ENCODE data around the gene IGSF21. TPM values are rescaled to one million over a fixed set of nuclear protein-coding genes. Genes with fewer than 3 reads are reported as not detected.

The IGSF21 gene
- not detected in 2 replicates for total RNA-seq (2012; rRNA removed)

GRCh38 chr1:18107369-18108298 is at the start of gene IGSF21:
IGSF21 (plus strand) TSS chr1:18107798; CDS start chr1:18108129, 331 bp downstream.
- Histone ChIP-seq H3K4me3 (ENCODE audit: low read length) (no peak within 1 kb of the TSS), H3K4me2 (ENCODE audit: low read length) (no peak within 1 kb of the TSS), H3K9ac (ENCODE audit: low read depth, low read length) (no peak within 1 kb of the TSS), H3K4me1 (ENCODE audit: control insufficient read depth, insufficient read depth, low read length) (no peaks in the 10 kb centered on the region), H3K36me3 (ENCODE audit: insufficient read depth, low read length) (no peaks in the 10 kb centered on the region), H3K27me3 (ENCODE audit: control insufficient read depth, insufficient read depth, low read length) (peaks cover 43% of the 10 kb centered on the region), H3K9me3 (replicated peaks; ENCODE audit: low read length) (no peaks in the 10 kb centered on the region)

DNA sequence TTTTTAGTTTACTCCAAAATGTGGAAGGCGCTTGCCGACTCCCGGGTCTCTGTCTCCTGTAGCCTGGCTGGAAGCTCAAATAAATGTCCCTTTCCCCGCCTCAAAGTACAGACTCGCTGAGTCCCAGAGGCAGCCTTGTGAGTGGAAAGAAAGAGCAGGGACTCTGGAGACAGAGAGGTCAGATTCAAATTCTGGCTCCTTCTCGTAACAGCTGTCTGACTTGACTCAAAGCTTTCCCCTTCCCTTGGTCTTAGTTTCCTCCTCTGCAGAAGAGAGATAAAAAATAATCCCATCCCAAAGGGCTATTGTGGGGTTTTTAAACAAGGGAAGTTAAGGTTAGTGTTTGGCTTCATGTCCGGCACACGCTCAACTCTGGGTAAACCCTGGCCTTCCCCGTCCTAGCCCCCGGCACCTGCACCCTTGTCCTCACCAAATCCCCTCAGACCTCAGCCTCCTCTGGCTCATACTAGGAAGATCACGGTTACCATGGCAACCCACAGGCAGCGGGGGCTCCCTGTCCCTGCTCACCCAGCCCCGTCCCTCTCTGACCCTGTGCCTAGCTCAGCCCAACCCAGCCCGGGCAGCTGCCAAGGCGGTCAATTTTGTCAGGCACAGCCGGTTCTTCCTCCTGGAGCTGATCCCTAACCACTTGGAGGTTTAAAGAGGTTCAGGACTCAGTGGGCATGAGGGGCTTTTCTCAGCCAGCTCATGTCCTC is 49.2 kb upstream of the IGSF21 start:
- Histone ChIP-seq H3K9ac (ENCODE audit: low read depth, low read length) (no peak overlapping the region), H3K4me3 (ENCODE audit: low read length) (no peak overlapping the region), H3K9me3 (replicated peaks; ENCODE audit: low read length) (no peaks in the 10 kb centered on the region), H3K4me2 (ENCODE audit: low read length) (no peak overlapping the region), H3K4me1 (ENCODE audit: control insufficient read depth, insufficient read depth, low read length) (no peaks in the 10 kb centered on the region), H3K36me3 (ENCODE audit: insufficient read depth, low read length) (no peaks in the 10 kb centered on the region), H3K27me3 (ENCODE audit: control insufficient read depth, insufficient read depth, low read length) (no peaks in the 10 kb centered on the region)

DNA sequence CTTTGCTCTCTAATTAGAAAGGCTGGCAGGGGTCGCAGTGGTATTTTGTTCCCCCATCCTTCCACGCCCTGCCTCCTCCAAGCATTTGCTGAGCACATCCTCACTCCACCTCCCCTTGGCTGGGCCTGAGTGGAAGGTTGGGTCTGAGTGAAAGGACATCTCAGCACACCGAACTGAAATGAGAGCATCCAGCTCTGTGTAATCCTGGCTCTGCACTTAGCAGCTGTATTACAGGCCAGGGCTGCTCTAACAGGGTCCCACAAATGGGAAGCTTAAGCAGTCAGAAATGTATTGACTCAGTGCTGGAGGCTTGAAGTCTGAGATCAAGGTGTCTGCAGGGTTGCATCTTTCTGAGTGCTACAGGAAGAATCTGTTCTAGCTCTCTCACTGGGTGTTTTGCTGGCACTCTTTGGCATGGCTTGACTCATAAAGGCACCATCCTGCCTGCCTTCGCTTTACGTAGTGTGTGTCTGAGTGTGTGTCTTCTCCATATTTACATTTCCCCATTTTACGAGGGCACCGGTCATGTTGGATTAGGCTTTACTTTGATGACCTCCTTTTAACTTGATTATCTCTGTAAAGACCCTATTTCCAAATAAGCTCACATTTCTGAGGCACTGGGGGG is 48.5 kb upstream of the IGSF21 start:
- Histone ChIP-seq H3K4me2 (ENCODE audit: low read length) (no peak overlapping the region), H3K9ac (ENCODE audit: low read depth, low read length) (no peak overlapping the region), H3K27me3 (ENCODE audit: control insufficient read depth, insufficient read depth, low read length) (no peaks in the 10 kb centered on the region), H3K9me3 (replicated peaks; ENCODE audit: low read length) (no peaks in the 10 kb centered on the region), H3K36me3 (ENCODE audit: insufficient read depth, low read length) (no peaks in the 10 kb centered on the region), H3K4me1 (ENCODE audit: control insufficient read depth, insufficient read depth, low read length) (no peaks in the 10 kb centered on the region), H3K4me3 (ENCODE audit: low read length) (no peak overlapping the region)

DNA sequence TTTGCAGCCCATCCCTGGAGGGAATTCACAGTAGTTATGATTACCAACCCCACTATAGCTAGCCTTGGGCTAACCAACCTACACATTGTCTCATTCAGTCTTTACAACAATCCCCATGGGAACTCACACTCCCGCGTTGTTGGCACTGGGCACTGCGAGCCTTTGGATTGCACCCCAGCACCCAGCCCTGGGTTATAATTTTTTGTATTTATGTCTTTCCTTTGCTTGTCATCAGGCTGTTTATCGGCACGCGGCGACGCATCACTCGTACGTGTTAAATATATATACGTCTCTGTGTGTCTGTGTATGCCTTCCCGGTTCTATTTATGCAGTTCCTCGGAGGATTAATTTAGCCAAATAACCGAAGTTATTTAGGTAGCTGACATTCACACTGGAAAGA is 47.2 kb upstream of the IGSF21 start:
- H3K27me3 ChIP-seq (ENCODE audit: control insufficient read depth, insufficient read depth, low read length): no peaks in the 10 kb centered on the region
- H3K9ac ChIP-seq (ENCODE audit: low read depth, low read length): no peak overlapping the region
- H3K4me3 ChIP-seq (ENCODE audit: low read length): no peak overlapping the region
- H3K4me1 ChIP-seq (ENCODE audit: control insufficient read depth, insufficient read depth, low read length): no peaks in the 10 kb centered on the region
- H3K4me2 ChIP-seq (ENCODE audit: low read length): no peak overlapping the region
- H3K36me3 ChIP-seq (ENCODE audit: insufficient read depth, low read length): no peaks in the 10 kb centered on the region
- no peaks in the 10 kb centered on the region for H3K9me3 ChIP-seq (replicated peaks; ENCODE audit: low read length)

GRCh38 chr1:18062185-18062584 is 45.4 kb upstream of the IGSF21 start:
- Histone ChIP-seq H3K27me3 (ENCODE audit: control insufficient read depth, insufficient read depth, low read length) (no peaks in the 10 kb centered on the region), H3K9ac (ENCODE audit: low read depth, low read length) (no peak overlapping the region), H3K9me3 (replicated peaks; ENCODE audit: low read length) (peaks cover 10% of the 10 kb centered on the region), H3K4me3 (ENCODE audit: low read length) (no peak overlapping the region), H3K36me3 (ENCODE audit: insufficient read depth, low read length) (no peaks in the 10 kb centered on the region), H3K4me2 (ENCODE audit: low read length) (no peak overlapping the region), H3K4me1 (ENCODE audit: control insufficient read depth, insufficient read depth, low read length) (no peaks in the 10 kb centered on the region)

DNA sequence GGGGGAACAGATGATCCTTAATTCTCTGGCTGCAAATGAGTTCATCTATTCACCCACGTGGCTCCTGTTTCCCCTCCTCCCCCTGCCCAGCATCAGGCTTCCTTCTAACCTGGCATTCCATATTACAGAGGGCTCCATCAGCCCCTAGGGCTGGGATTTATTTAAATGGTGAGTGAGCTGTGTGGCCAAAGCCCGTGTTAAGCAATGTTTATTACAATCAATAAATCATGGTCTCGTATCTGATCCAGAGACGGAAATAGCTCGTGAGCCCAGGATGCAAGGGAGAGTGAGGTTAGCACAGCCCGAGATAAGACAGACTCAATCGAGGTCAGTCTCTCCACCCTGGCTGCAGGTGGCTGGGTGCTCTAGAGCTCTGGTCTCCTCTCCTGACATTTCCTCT is 43.1 kb upstream of the IGSF21 start:
- no peak overlapping the region for H3K4me2 ChIP-seq (ENCODE audit: low read length)
- no peaks in the 10 kb centered on the region for H3K27me3 ChIP-seq (ENCODE audit: control insufficient read depth, insufficient read depth, low read length)
- H3K4me3 ChIP-seq (ENCODE audit: low read length): no peak overlapping the region
- no peak overlapping the region for H3K9ac ChIP-seq (ENCODE audit: low read depth, low read length)
- no peaks in the 10 kb centered on the region for H3K4me1 ChIP-seq (ENCODE audit: control insufficient read depth, insufficient read depth, low read length)
- H3K36me3 ChIP-seq (ENCODE audit: insufficient read depth, low read length): no peaks in the 10 kb centered on the region
- peaks cover 21% of the 10 kb centered on the region for H3K9me3 ChIP-seq (replicated peaks; ENCODE audit: low read length)

DNA sequence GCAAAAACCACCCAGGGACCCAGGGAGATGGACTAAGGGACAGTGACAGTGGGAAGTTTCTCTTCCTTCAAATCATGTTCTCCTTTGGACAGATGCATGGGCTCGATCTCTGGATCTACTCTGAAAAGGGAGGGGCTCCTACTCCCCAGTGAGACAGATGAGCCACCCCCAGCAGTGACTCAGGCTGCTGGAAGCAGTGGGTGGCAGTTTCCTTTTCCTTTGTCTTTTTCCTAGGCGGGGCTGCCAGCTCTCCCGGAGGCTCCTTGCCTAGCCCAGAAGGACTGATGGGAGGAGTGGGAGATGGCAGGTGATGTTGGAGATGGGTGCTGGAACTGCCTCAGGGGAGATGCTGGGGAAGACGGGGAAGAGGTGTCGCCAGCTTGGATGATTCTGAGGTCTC is 41.0 kb upstream of the IGSF21 start:
- H3K36me3 ChIP-seq (ENCODE audit: insufficient read depth, low read length): no peaks in the 10 kb centered on the region
- H3K4me2 ChIP-seq (ENCODE audit: low read length): no peak overlapping the region
- H3K27me3 ChIP-seq (ENCODE audit: control insufficient read depth, insufficient read depth, low read length): no peaks in the 10 kb centered on the region
- H3K4me3 ChIP-seq (ENCODE audit: low read length): no peak overlapping the region
- H3K4me1 ChIP-seq (ENCODE audit: control insufficient read depth, insufficient read depth, low read length): no peaks in the 10 kb centered on the region
- no peak overlapping the region for H3K9ac ChIP-seq (ENCODE audit: low read depth, low read length)
- H3K9me3 ChIP-seq (replicated peaks; ENCODE audit: low read length): peaks cover 21% of the 10 kb centered on the region

- H3K4me3 ChIP-seq (ENCODE audit: low read length): no peak overlapping the region
- H3K36me3 ChIP-seq (ENCODE audit: insufficient read depth, low read length): no peaks in the 10 kb centered on the region
- no peaks in the 10 kb centered on the region for H3K27me3 ChIP-seq (ENCODE audit: control insufficient read depth, insufficient read depth, low read length)
- no peak overlapping the region for H3K9ac ChIP-seq (ENCODE audit: low read depth, low read length)
- H3K9me3 ChIP-seq (replicated peaks; ENCODE audit: low read length): peaks cover 25% of the 10 kb centered on the region
- H3K4me2 ChIP-seq (ENCODE audit: low read length): no peak overlapping the region
- H3K4me1 ChIP-seq (ENCODE audit: control insufficient read depth, insufficient read depth, low read length): no peaks in the 10 kb centered on the region
Observed at GRCh38 chr1:18069903-18070302, 37.7 kb upstream of the IGSF21 start.

- H3K27me3 ChIP-seq (ENCODE audit: control insufficient read depth, insufficient read depth, low read length): no peaks in the 10 kb centered on the region
- H3K4me1 ChIP-seq (ENCODE audit: control insufficient read depth, insufficient read depth, low read length): no peaks in the 10 kb centered on the region
- H3K9me3 ChIP-seq (replicated peaks; ENCODE audit: low read length): peaks cover 14% of the 10 kb centered on the region
- H3K9ac ChIP-seq (ENCODE audit: low read depth, low read length): no peak overlapping the region
- H3K4me3 ChIP-seq (ENCODE audit: low read length): no peak overlapping the region
- no peaks in the 10 kb centered on the region for H3K36me3 ChIP-seq (ENCODE audit: insufficient read depth, low read length)
- no peak overlapping the region for H3K4me2 ChIP-seq (ENCODE audit: low read length)
Observed at GRCh38 chr1:18072066-18072465, 35.5 kb upstream of the IGSF21 start.

DNA sequence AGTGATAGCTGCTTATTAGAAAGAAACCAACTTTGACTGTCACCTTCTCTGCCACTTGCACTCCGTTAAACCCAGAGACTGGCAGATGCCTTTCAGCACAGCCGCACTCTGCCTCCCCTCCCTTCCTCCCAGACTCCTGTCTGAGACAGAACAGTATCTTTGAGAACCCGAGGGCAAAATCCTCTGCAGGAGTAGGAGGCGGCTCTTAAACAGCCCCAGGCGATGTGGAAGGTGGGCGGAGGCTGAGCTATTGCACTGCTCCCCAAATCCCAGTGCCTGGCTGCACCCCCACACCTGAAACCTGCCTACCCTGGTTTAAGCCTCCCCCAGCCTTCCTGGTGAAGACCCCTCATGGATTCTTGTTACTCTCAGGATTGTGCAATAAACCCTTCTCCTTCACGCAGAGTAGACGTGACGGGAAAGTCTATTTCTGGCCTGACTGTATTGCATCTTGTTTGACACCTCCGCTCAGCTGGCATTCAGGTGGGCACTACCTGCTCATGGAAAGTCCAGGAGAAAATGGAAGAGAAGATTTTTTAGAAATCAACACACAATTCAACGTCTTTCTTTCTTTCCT is 34.4 kb upstream of the IGSF21 start:
- H3K4me2 ChIP-seq (ENCODE audit: low read length): no peak overlapping the region
- no peak overlapping the region for H3K4me3 ChIP-seq (ENCODE audit: low read length)
- peaks cover 13% of the 10 kb centered on the region for H3K9me3 ChIP-seq (replicated peaks; ENCODE audit: low read length)
- no peak overlapping the region for H3K9ac ChIP-seq (ENCODE audit: low read depth, low read length)
- H3K27me3 ChIP-seq (ENCODE audit: control insufficient read depth, insufficient read depth, low read length): no peaks in the 10 kb centered on the region
- no peaks in the 10 kb centered on the region for H3K36me3 ChIP-seq (ENCODE audit: insufficient read depth, low read length)
- H3K4me1 ChIP-seq (ENCODE audit: control insufficient read depth, insufficient read depth, low read length): no peaks in the 10 kb centered on the region

DNA sequence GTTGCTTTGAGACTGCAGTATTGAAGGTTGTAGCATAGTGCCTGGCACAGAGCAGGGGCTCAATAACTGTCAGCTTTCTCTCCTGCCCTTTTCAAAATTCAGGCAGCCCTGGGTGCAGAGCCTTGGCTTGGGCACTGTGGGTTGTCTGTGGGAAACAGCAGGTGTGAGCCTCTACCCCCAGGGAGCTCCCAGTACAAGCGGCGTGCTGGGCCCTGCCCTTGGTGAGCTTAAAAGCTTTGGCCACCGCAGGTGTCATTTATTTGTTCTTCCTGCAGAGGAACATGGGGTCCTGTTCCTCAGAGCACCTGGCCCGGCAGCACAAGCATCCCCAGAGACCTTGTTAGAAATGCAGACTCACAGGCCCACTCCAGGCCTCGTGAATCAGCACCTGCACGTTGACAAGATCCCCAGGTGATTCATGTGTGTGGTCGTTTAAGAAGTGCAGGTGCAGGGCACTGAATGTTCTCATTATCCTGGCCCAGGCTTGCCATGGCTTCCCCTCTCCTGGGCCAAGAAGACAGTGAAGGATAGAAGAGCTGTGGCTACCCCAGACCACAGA is 29.9 kb upstream of the IGSF21 start:
- Histone ChIP-seq H3K4me1 (ENCODE audit: control insufficient read depth, insufficient read depth, low read length) (no peaks in the 10 kb centered on the region), H3K4me2 (ENCODE audit: low read length) (no peak overlapping the region), H3K4me3 (ENCODE audit: low read length) (no peak overlapping the region), H3K9ac (ENCODE audit: low read depth, low read length) (no peak overlapping the region), H3K9me3 (replicated peaks; ENCODE audit: low read length) (no peaks in the 10 kb centered on the region), H3K27me3 (ENCODE audit: control insufficient read depth, insufficient read depth, low read length) (no peaks in the 10 kb centered on the region), H3K36me3 (ENCODE audit: insufficient read depth, low read length) (no peaks in the 10 kb centered on the region)

All from skeletal muscle satellite cell (primary cell).